GM10248 (cell line): ENCODE results near the gene POLR1E.
A peak's percentile ranks its signal among the peaks of the same experiment; 100 is the strongest.
"Not testable (repeated sequence)": the region's sequence is repeated elsewhere in the genome, so short reads cannot be mapped to it uniquely, and the experiment has no call there.

ENCODE experiments used
- CTCF ChIA-PET: fragments of 300-600 bp; sonication (Branson Sonifier 250); formaldehyde crosslinking; extraction: SDS; loops from one replicate; lab custom pipeline; 2021; ENCODE audit warnings: antibody characterized with exemption; lab: Yijun Ruan, JAX
- POLR2A ChIA-PET: fragments of 350-650 bp; sonication (Branson Sonifier 250); formaldehyde crosslinking; extraction: SDS; loops from one replicate; lab custom pipeline; 2020; ENCODE audit warnings: antibody characterized with exemption; lab: Yijun Ruan, JAX
- DNase-seq: peaks from one replicate; pipeline ENCODE4 v3.0.0; 2012; ENCODE audit errors: extremely low spot score
- CTCF ChIP-seq: IDR thresholded peaks from 2 replicates; pipeline ENCODE4 v1.5.1; 2012; ENCODE audit warnings: mild to moderate bottlenecking, low read depth; ENCODE audit errors: extremely low read depth, missing control alignments, control extremely low read depth

POLR1E gene

GRCh38 chr9:37507566-37508134 is 21.9 kb downstream of the POLR1E start:
- POLR2A ChIA-PET, result no interaction called here
- CTCF ChIA-PET, result interaction anchor here (0.9 to 3.1 kb wide), 5 partner anchors 13 to 511 kb away, joined by 3 to 12 read pairs (median 3); no protein-coding TSS in a partner anchor
- no peak for DNase-seq
- TF ChIP-seq CTCF, result no peak

DNA sequence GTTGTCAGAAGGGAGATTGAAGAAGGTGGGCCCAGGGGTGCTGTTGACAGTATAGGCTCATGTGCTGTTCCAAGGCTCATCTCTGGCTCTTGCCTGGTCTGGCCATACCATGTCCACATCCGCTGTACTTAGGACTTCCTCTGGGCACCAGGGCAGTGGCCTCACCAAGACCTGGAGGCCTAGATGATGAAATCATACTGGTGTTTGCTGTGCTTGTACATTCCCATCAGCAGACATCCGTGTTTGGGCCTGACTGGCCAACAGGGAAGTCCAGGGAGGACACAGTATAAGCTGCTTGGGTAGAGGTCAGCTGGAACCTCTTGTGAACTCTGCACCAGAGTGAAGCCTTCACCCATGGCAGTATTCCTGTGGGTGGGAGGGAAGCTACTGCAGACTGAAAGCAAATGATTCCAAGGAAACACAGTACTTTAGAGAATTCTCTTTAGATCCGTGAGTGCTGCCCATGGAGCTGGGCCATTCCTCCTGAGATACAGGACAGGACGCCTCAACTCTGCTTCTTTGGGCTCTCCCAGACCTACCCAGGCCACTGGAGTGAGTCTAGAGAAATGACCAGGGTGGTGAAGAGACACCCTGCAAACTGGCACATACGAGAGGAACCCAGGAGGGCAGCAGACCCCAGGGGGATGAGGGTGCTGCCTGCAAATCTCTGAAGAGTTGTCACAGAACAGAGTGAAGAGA is 22.5 kb downstream of the POLR1E start:
- POLR2A ChIA-PET, result no interaction called here
- CTCF ChIA-PET, result interaction anchor here (0.9 to 3.1 kb wide), 8 partner anchors 9 to 512 kb away, joined by 3 to 12 read pairs (median 3); no protein-coding TSS in a partner anchor

GRCh38 chr9:37508834-37509206 is 23.1 kb downstream of the POLR1E start:
- no peak for DNase-seq
- POLR2A ChIA-PET, result no interaction called here
- no peak for TF ChIP-seq CTCF
- CTCF ChIA-PET, result interaction anchor here (1.0 to 3.1 kb wide), 6 partner anchors 9 to 512 kb away, joined by 3 to 12 read pairs (median 3); no protein-coding TSS in a partner anchor

More for the DNA sequence above, 22.5 kb downstream of the POLR1E start:
- DNase-seq, result no peak
- no peak for TF ChIP-seq CTCF

DNA sequence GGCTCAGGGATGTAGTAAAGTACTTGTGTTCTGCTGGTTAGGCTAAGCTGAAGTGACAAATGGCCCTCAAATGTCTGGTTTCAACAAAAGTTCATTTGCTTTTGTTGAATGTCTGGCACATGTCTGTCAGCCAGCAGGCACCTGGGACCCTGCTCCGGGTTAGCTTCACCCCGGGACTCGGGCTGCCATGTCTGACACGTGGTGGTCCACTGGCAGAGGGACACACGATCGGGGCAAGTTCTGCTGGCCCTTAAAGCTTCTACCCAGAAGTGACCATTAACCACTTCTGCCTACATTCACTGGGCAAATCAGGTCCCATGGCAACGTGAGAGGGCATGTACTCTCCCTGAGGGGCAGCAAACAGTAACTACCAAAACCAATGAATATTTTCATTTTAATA is 23.8 kb downstream of the POLR1E start:
- TF ChIP-seq CTCF, result no peak
- DNase-seq, result no peak
- ChIA-PET CTCF (interaction anchor here (0.6 to 3.1 kb wide), 5 partner anchors 8 to 87 kb away, joined by 3 to 12 read pairs (median 3); no protein-coding TSS in a partner anchor), POLR2A (interaction anchor here (0.6 kb wide), 1 partner anchor 9 kb away, joined by 3 read pairs; no protein-coding TSS in a partner anchor)

GRCh38 chr9:37510053-37510452 is 24.3 kb downstream of the POLR1E start:
- CTCF ChIA-PET, result interaction anchor here (0.6 to 3.1 kb wide), 2 partner anchors 10 to 15 kb away, joined by 3 to 12 read pairs; no protein-coding TSS in a partner anchor
- DNase-seq, POLR2A ChIA-PET: not testable (repeated sequence)

- POLR2A ChIA-PET, result interaction anchor here (1.0 kb wide), 1 partner anchor 26 kb away, joined by 3 read pairs; no protein-coding TSS in a partner anchor
- peak; percentile 50 for DNase-seq
- TF ChIP-seq CTCF, result peak; percentile 22
- CTCF ChIA-PET, result interaction anchor here (0.6 to 1.5 kb wide), 4 partner anchors 10 to 92 kb away, joined by 3 to 4 read pairs (median 4); no protein-coding TSS in a partner anchor
These were observed 25.6 kb downstream of the POLR1E start for GRCh38 chr9:37511016-37512010.
